Spleen (tissue), 3 donors: ENCODE measurements around the gene GPR156.

Experiments
- POLR2A ChIP-seq, 3 donors: fragments of 450-650 bp; IDR thresholded peaks; one replicate each; pipeline ENCODE4 v1.5.1; 2017; ENCODE audit warnings: antibody characterized with exemption in 3 of 3, mild to moderate bottlenecking in 1 of 3
- POLR2AphosphoS5 ChIP-seq, 3 donors: sonication (generic); formaldehyde crosslinking; IDR thresholded peaks; one replicate each; pipeline ENCODE4 v1.5.1; 2017; ENCODE audit warnings: antibody characterized with exemption in 3 of 3

DNA sequence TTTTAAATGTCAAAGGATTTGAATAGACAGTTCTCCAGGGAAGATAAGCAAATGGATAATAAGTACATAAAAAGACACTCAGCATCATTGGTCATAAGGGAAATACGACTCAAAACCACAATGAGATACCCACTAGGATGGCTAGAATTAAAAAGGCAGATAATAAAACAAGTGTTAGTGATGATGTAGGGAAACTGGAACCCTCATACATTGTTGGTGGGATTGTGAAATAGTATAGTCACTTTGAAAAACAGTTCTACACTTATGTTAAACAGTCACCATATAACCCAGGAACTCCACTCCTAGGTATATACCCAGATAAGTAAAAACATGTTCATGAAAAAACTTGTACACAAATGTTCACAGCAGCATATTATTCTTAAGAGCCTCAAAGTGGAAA, 72.5 kb downstream of the GPR156 start:
- TF ChIP-seq POLR2AphosphoS5 (IDR thresholded peaks at IDR 0.05) = no peak
- TF ChIP-seq POLR2A (IDR thresholded peaks at IDR 0.05) = no peak
